GM12878 (cell line): Measurements from ENCODE around the gene ERC1. TPM values are rescaled to one million over a fixed set of nuclear protein-coding genes. Genes with fewer than 3 reads are reported as not detected.

Experiments
- BMI1 ChIP-seq: fragments of 450-650 bp; IDR thresholded peaks from 2 replicates; pipeline ENCODE4 v1.6.1; 2016; ENCODE audit warnings: mild to moderate bottlenecking, moderate library complexity, borderline replicate concordance
- CEBPZ ChIP-seq: fragments of 150-350 bp; IDR thresholded peaks from 2 replicates; pipeline ENCODE4 v1.6.1; 2016; ENCODE audit warnings: low read depth, low read length
- DPF2 ChIP-seq: fragments of 450-650 bp; IDR thresholded peaks from 2 replicates; pipeline ENCODE4 v1.6.1; 2017; ENCODE audit warnings: mild to moderate bottlenecking
- EED ChIP-seq: sonication (generic); IDR thresholded peaks from 2 replicates; pipeline ENCODE4 v1.6.1; 2016; ENCODE audit warnings: antibody characterized with exemption, low read depth
- ETV6 ChIP-seq, 2 experiments: fragments of 450-650 bp in 1 of 2; IDR thresholded peaks in 1 of 2; conservative IDR thresholded peaks in 1 of 2; 2 replicates each; pipeline ENCODE4 v1.6.1; 2014; ENCODE audit warnings: antibody characterized with exemption in 1 of 2, borderline replicate concordance in 1 of 2, low read depth in 1 of 2, mild to moderate bottlenecking in 1 of 2, moderate library complexity in 1 of 2
- GATAD2B ChIP-seq: fragments of 450-650 bp; conservative IDR thresholded peaks from 2 replicates; pipeline ENCODE4 v1.6.1; 2017; ENCODE audit warnings: low read depth, mild to moderate bottlenecking, moderate library complexity
- HDAC6 ChIP-seq: fragments of 200-600 bp; sonication (generic); IDR thresholded peaks from one replicate; pipeline ENCODE4 v1.8.0; 2017; ENCODE audit warnings: antibody characterized with exemption; ENCODE audit not compliant: unreplicated experiment
- IRF4 ChIP-seq: IDR thresholded peaks from 2 replicates; pipeline ENCODE4 v1.6.1; 2011; ENCODE audit warnings: low read depth, low read length
- JUND ChIP-seq: IDR thresholded peaks from 2 replicates; pipeline ENCODE4 v1.6.1; 2012; ENCODE audit warnings: low read depth, mild to moderate bottlenecking, low read length, improper control_type of control experiment, moderate library complexity
- KLF5 ChIP-seq: fragments of 450-650 bp; IDR thresholded peaks from 2 replicates; pipeline ENCODE4 v1.6.1; 2014; ENCODE audit warnings: mild to moderate bottlenecking; ENCODE audit not compliant: partially characterized antibody
- LARP7 ChIP-seq: fragments of 450-650 bp; IDR thresholded peaks from 2 replicates; pipeline ENCODE4 v1.6.1; 2017; ENCODE audit warnings: mild to moderate bottlenecking
- MEF2B ChIP-seq: fragments of 450-650 bp; IDR thresholded peaks from 2 replicates; pipeline ENCODE4 v1.6.1; 2018; ENCODE audit warnings: mild to moderate bottlenecking, moderate library complexity; ENCODE audit not compliant: partially characterized antibody, poor library complexity, severe bottlenecking
- MXI1 ChIP-seq: fragments of 150-350 bp; IDR thresholded peaks from 2 replicates; pipeline ENCODE4 v1.6.1; 2011; ENCODE audit warnings: low read depth, mild to moderate bottlenecking, inconsistent platforms, low read length, improper control_type of control experiment
- MYC ChIP-seq: IDR thresholded peaks from 2 replicates; pipeline ENCODE4 v1.6.1; 2011; ENCODE audit warnings: mild to moderate bottlenecking, low read length, moderate library complexity, inconsistent platforms; ENCODE audit not compliant: insufficient read depth, insufficient replicate concordance, insufficient read length, severe bottlenecking
- PRDM15 ChIP-seq: fragments of 450-650 bp; formaldehyde crosslinking; IDR thresholded peaks from 2 replicates; pipeline ENCODE4 v1.4.0; 2020; ENCODE audit warnings: mild to moderate bottlenecking, moderate library complexity
- RELB ChIP-seq: fragments of 450-650 bp; IDR thresholded peaks from 2 replicates; pipeline ENCODE4 v1.6.1; 2017; ENCODE audit warnings: low read depth, mild to moderate bottlenecking, moderate library complexity
- SUZ12 ChIP-seq: fragments of 200-600 bp; sonication (generic); IDR thresholded peaks from one replicate; pipeline ENCODE4 v1.6.1; 2018; ENCODE audit warnings: antibody characterized with exemption, mild to moderate bottlenecking; ENCODE audit not compliant: unreplicated experiment
- YY1 ChIP-seq: IDR thresholded peaks from 2 replicates; pipeline ENCODE4 v1.6.1; 2011; ENCODE audit warnings: low read depth, mild to moderate bottlenecking, low read length
- ZBTB33 ChIP-seq: fragments of 450-650 bp; IDR thresholded peaks from 2 replicates; pipeline ENCODE4 v1.6.1; 2017; ENCODE audit warnings: mild to moderate bottlenecking
- ZSCAN29 ChIP-seq: fragments of 450-650 bp; IDR thresholded peaks from 2 replicates; pipeline ENCODE4 v1.6.1; 2017; ENCODE audit warnings: mild to moderate bottlenecking, moderate library complexity
- polyA plus RNA-seq, 11 experiments: library from polyadenylated mRNA; depleted of rRNA in 4 of 11; unstranded in 6 of 11; stranded (reverse) in 5 of 11; fragments of >200 nt; fragmentation: Nextera tagmentation in 4 of 11; fragmentation: Illumina TruSeq in 1 of 11; extraction: Ambion mirVana in 4 of 11; extraction: Trizol in 1 of 11; gene quantifications; 1 replicate in 1 of 11; 2 replicates in 10 of 11; pipeline versions ENCODE4 v1.2.1 to v1.2.3, GENCODE V29; 2011 to 2016; ENCODE audit warnings: inconsistent platforms in 2 of 11, missing spikeins in 2 of 11, low read depth in 1 of 11
- total RNA-seq, 4 experiments: library from RNA; depleted of rRNA in 3 of 4; stranded (reverse); fragments of >200 nt in 3 of 4; fragmentation: Illumina TruSeq in 1 of 4; extraction: Trizol in 1 of 4; gene quantifications; 2 replicates each; pipeline versions ENCODE4 v1.2.1 to v1.2.3, GENCODE V29; 2013 to 2021

ERC1 gene
- total and polyA plus RNA-seq, 10 of the 15 experiments (the other 5 are each of a cell fraction or from before 2014, with no cell fraction given) = 0.75 to 8.0 (median 5.0) TPM

GRCh38 chr12:958588-959123, 32.4 kb upstream of the ERC1 start (continued):
- no peak for TF ChIP-seq MYC
- 0 out of 2 replicates have a peak, but pooled peaks have one; percentile 29 for TF ChIP-seq MXI1
- TF ChIP-seq DPF2 = no peak; the same call in none of the 2 replicates
- no peak for TF ChIP-seq SUZ12
- TF ChIP-seq CEBPZ = no peak
- TF ChIP-seq BMI1 = no peak
- no peak for TF ChIP-seq JUND
- no peak for TF ChIP-seq ZBTB33
- no peak for TF ChIP-seq YY1
- no peak for TF ChIP-seq HDAC6
- no peak for TF ChIP-seq IRF4
- TF ChIP-seq KLF5 = no peak
- peak; percentile 92 for TF ChIP-seq MEF2B
- TF ChIP-seq ZSCAN29 = no peak
- TF ChIP-seq EED = peak; percentile 79
- TF ChIP-seq LARP7 = no peak
- peak in 1 of 2 experiments; percentile 73; a peak in 1 of 4 replicates for TF ChIP-seq ETV6 (conservative IDR thresholded peaks at IDR 0.05 in 1 of 2, IDR thresholded peaks at IDR 0.05 in 1 of 2; ENCODE audit: borderline replicate concordance in 1 of 2, low read depth in 1 of 2)
- no peak for TF ChIP-seq PRDM15 (CRISPR knock-in tag)
- peak; percentile 83 for TF ChIP-seq RELB
- no peak for TF ChIP-seq GATAD2B
